ENCODE results near the gene MACROH2A2. TPM values are rescaled to one million over a fixed set of nuclear protein-coding genes. Genes with fewer than 3 reads are reported as not detected.

The MACROH2A2 gene
- total RNA-seq, 1 experiment from 2014 or later, result 47.4 TPM

GRCh38 chr10:70054902-70055301 is 2.3 kb downstream of the MACROH2A2 start:
- peak; percentile 42 for DNase-seq
- Histone ChIP-seq H3K27me3 (ENCODE audit: control insufficient read depth, insufficient read depth, low read length) (peaks cover 62% of the 10 kb centered on the region), H3K36me3 (replicated peaks; ENCODE audit: control insufficient read depth, insufficient read depth, low read length) (no peaks in the 10 kb centered on the region), H3K4me3 (ENCODE audit: insufficient read depth, low read depth, low read length) (no peak overlapping the region)

GRCh38 chr10:70055550-70055949 is 2.9 kb downstream of the MACROH2A2 start:
- H3K36me3 ChIP-seq (replicated peaks; ENCODE audit: control insufficient read depth, insufficient read depth, low read length), result no peaks in the 10 kb centered on the region
- H3K27me3 ChIP-seq (ENCODE audit: control insufficient read depth, insufficient read depth, low read length), result peaks cover 55% of the 10 kb centered on the region
- no peak for DNase-seq
- H3K4me3 ChIP-seq (ENCODE audit: insufficient read depth, low read depth, low read length), result no peak overlapping the region

- peaks cover 38% of the 10 kb centered on the region for H3K27me3 ChIP-seq (ENCODE audit: control insufficient read depth, insufficient read depth, low read length)
- DNase-seq, result no peak
Observed at GRCh38 chr10:70057306-70057705, 4.7 kb downstream of the MACROH2A2 start.

GRCh38 chr10:70060389-70060788 is 7.7 kb downstream of the MACROH2A2 start:
- DNase-seq, result no peak
- Histone ChIP-seq H3K4me3 (ENCODE audit: insufficient read depth, low read depth, low read length) (no peak overlapping the region), H3K27me3 (ENCODE audit: control insufficient read depth, insufficient read depth, low read length) (peaks cover 10% of the 10 kb centered on the region), H3K36me3 (replicated peaks; ENCODE audit: control insufficient read depth, insufficient read depth, low read length) (no peaks in the 10 kb centered on the region)

More at GRCh38 chr10:70057306-70057705, 4.7 kb downstream of the MACROH2A2 start:
- Histone ChIP-seq H3K36me3 (replicated peaks; ENCODE audit: control insufficient read depth, insufficient read depth, low read length) (no peaks in the 10 kb centered on the region), H3K4me3 (ENCODE audit: insufficient read depth, low read depth, low read length) (no peak overlapping the region)

- H3K27me3 ChIP-seq (ENCODE audit: control insufficient read depth, insufficient read depth, low read length), result no peaks in the 10 kb centered on the region
- H3K4me3 ChIP-seq (ENCODE audit: insufficient read depth, low read depth, low read length), result no peak overlapping the region
- no peak for DNase-seq
- no peaks in the 10 kb centered on the region for H3K36me3 ChIP-seq (replicated peaks; ENCODE audit: control insufficient read depth, insufficient read depth, low read length)
Observed at GRCh38 chr10:70063418-70064098, 10.9 kb downstream of the MACROH2A2 start.

GRCh38 chr10:70064486-70064885 is 11.8 kb downstream of the MACROH2A2 start:
- H3K4me3 ChIP-seq (ENCODE audit: insufficient read depth, low read depth, low read length), result no peak overlapping the region
- no peaks in the 10 kb centered on the region for H3K36me3 ChIP-seq (replicated peaks; ENCODE audit: control insufficient read depth, insufficient read depth, low read length)
- DNase-seq, result no peak
- H3K27me3 ChIP-seq (ENCODE audit: control insufficient read depth, insufficient read depth, low read length), result no peaks in the 10 kb centered on the region

GRCh38 chr10:70066190-70066589 is 13.5 kb downstream of the MACROH2A2 start:
- H3K4me3 ChIP-seq (ENCODE audit: insufficient read depth, low read depth, low read length), result no peak overlapping the region
- no peaks in the 10 kb centered on the region for H3K36me3 ChIP-seq (replicated peaks; ENCODE audit: control insufficient read depth, insufficient read depth, low read length)
- DNase-seq, result no peak
- H3K27me3 ChIP-seq (ENCODE audit: control insufficient read depth, insufficient read depth, low read length), result no peaks in the 10 kb centered on the region

GRCh38 chr10:70067586-70067985 is 14.9 kb downstream of the MACROH2A2 start:
- DNase-seq, result no peak
- no peaks in the 10 kb centered on the region for H3K27me3 ChIP-seq (ENCODE audit: control insufficient read depth, insufficient read depth, low read length)
- H3K4me3 ChIP-seq (ENCODE audit: insufficient read depth, low read depth, low read length), result no peak overlapping the region
- no peaks in the 10 kb centered on the region for H3K36me3 ChIP-seq (replicated peaks; ENCODE audit: control insufficient read depth, insufficient read depth, low read length)

- Histone ChIP-seq H3K27me3 (ENCODE audit: control insufficient read depth, insufficient read depth, low read length) (no peaks in the 10 kb centered on the region), H3K36me3 (replicated peaks; ENCODE audit: control insufficient read depth, insufficient read depth, low read length) (no peaks in the 10 kb centered on the region), H3K4me3 (ENCODE audit: insufficient read depth, low read depth, low read length) (no peak overlapping the region)
- DNase-seq, result no peak
Observed at GRCh38 chr10:70068925-70069324, 16.3 kb downstream of the MACROH2A2 start.

- no peak overlapping the region for H3K4me3 ChIP-seq (ENCODE audit: insufficient read depth, low read depth, low read length)
- DNase-seq, result no peak
- H3K36me3 ChIP-seq (replicated peaks; ENCODE audit: control insufficient read depth, insufficient read depth, low read length), result no peaks in the 10 kb centered on the region
- H3K27me3 ChIP-seq (ENCODE audit: control insufficient read depth, insufficient read depth, low read length), result no peaks in the 10 kb centered on the region
Observed at GRCh38 chr10:70069346-70069745, 16.7 kb downstream of the MACROH2A2 start.

GRCh38 chr10:70070834-70071233 is 18.2 kb downstream of the MACROH2A2 start:
- H3K27me3 ChIP-seq (ENCODE audit: control insufficient read depth, insufficient read depth, low read length), result no peaks in the 10 kb centered on the region; the same call in 1 of the 2 replicates
- no peak for DNase-seq
- no peaks in the 10 kb centered on the region for H3K36me3 ChIP-seq (replicated peaks; ENCODE audit: control insufficient read depth, insufficient read depth, low read length)
- H3K4me3 ChIP-seq (ENCODE audit: insufficient read depth, low read depth, low read length), result no peak overlapping the region

- Histone ChIP-seq H3K4me3 (ENCODE audit: insufficient read depth, low read depth, low read length) (no peak overlapping the region), H3K36me3 (replicated peaks; ENCODE audit: control insufficient read depth, insufficient read depth, low read length) (no peaks in the 10 kb centered on the region), H3K27me3 (ENCODE audit: control insufficient read depth, insufficient read depth, low read length) (no peaks in the 10 kb centered on the region; the same call in none of the 2 replicates)
- DNase-seq, result no peak
Observed at GRCh38 chr10:70074165-70074564, 21.5 kb downstream of the MACROH2A2 start.

- Histone ChIP-seq H3K36me3 (replicated peaks; ENCODE audit: control insufficient read depth, insufficient read depth, low read length) (no peaks in the 10 kb centered on the region), H3K4me3 (ENCODE audit: insufficient read depth, low read depth, low read length) (no peak overlapping the region), H3K27me3 (ENCODE audit: control insufficient read depth, insufficient read depth, low read length) (no peaks in the 10 kb centered on the region; the same call in none of the 2 replicates)
- DNase-seq, result no peak
Observed at GRCh38 chr10:70074971-70075370, 22.3 kb downstream of the MACROH2A2 start.

- H3K36me3 ChIP-seq (replicated peaks; ENCODE audit: control insufficient read depth, insufficient read depth, low read length), result no peaks in the 10 kb centered on the region
- DNase-seq, result no peak
- no peaks in the 10 kb centered on the region; the same call in none of the 2 replicates for H3K27me3 ChIP-seq (ENCODE audit: control insufficient read depth, insufficient read depth, low read length)
- H3K4me3 ChIP-seq (ENCODE audit: insufficient read depth, low read depth, low read length), result no peak overlapping the region
Observed at GRCh38 chr10:70078329-70078728, 25.7 kb downstream of the MACROH2A2 start.

GRCh38 chr10:70078937-70079336 is 26.3 kb downstream of the MACROH2A2 start:
- no peak overlapping the region for H3K4me3 ChIP-seq (ENCODE audit: insufficient read depth, low read depth, low read length)
- no peaks in the 10 kb centered on the region for H3K36me3 ChIP-seq (replicated peaks; ENCODE audit: control insufficient read depth, insufficient read depth, low read length)
- DNase-seq, result peak; percentile 44
- H3K27me3 ChIP-seq (ENCODE audit: control insufficient read depth, insufficient read depth, low read length), result no peaks in the 10 kb centered on the region; the same call in none of the 2 replicates

Measured in H7 (cell line).